IMR-90 (cell line): Measurements from ENCODE around the gene CCNE1. TPM values are rescaled to one million over a fixed set of nuclear protein-coding genes. Genes with fewer than 3 reads are reported as not detected.
A peak's percentile ranks its signal among the peaks of the same experiment; 100 is the strongest.

Experiments used
- ATAC-seq: fragments of 200-7000 bp; cut with Tn5 transposase; 2 replicates; pipeline ENCODE4 v1.9.1; 2020; ENCODE audit warnings: low read depth, mild to moderate bottlenecking, moderate library complexity
- Bru-seq: library from RNA; stranded (reverse); fragments of 400-500 nt; gene quantifications from one replicate; lab custom pipeline; 2021; lab: Mats Ljungman, UMichigan
- BruChase-seq, 2 experiments: library from RNA; stranded (reverse); fragments of 400-500 nt; gene quantifications; one replicate each; lab custom pipeline; 2021; lab: Mats Ljungman, UMichigan
- BruUV-seq: library from RNA; stranded (reverse); fragments of 400-500 nt; replicated peaks from 2 replicates; lab custom pipeline; 2021; lab: Mats Ljungman, UMichigan
- CTCF ChIA-PET: fragments of 300-600 bp; formaldehyde crosslinking; extraction: SDS; loops from one replicate; lab custom pipeline; 2021; ENCODE audit warnings: antibody characterized with exemption; lab: Yijun Ruan, JAX
- POLR2A ChIA-PET: fragments of 300-600 bp; sonication (Branson Sonifier 250); formaldehyde crosslinking; loops from one replicate; lab custom pipeline; 2022; ENCODE audit warnings: antibody characterized with exemption; ENCODE audit not compliant: unreplicated experiment; lab: Charles Lee
- DNase-seq: peaks from one replicate; pipeline ENCODE4 v3.0.0; 2013
- H2AFZ ChIP-seq: replicated peaks from 2 replicates; pipeline ENCODE3; 2013; ENCODE audit warnings: low read length, mild to moderate bottlenecking; ENCODE audit not compliant: poor library complexity
- H2AK5ac ChIP-seq: 2 replicates; pipeline ENCODE4 v1.6.1; 2013; ENCODE audit warnings: low read depth, low read length, inconsistent platforms
- H2AK9ac ChIP-seq: replicated peaks from 2 replicates; pipeline ENCODE3; 2013; ENCODE audit warnings: mild to moderate bottlenecking, low read depth, low read length, moderate library complexity; ENCODE audit not compliant: poor library complexity
- H2BK120ac ChIP-seq: 2 replicates; pipeline ENCODE4 v1.6.1; 2013; ENCODE audit warnings: low read depth, low read length, inconsistent platforms
- H2BK15ac ChIP-seq: 3 replicates; pipeline ENCODE4 v1.6.1; 2013; ENCODE audit warnings: low read depth, low read length, inconsistent platforms
- H2BK20ac ChIP-seq: 2 replicates; pipeline ENCODE4 v1.6.1; 2013; ENCODE audit warnings: low read depth, mild to moderate bottlenecking, inconsistent platforms, low read length, moderate library complexity
- H2BK5ac ChIP-seq: 2 replicates; pipeline ENCODE4 v1.6.1; 2013; ENCODE audit warnings: mild to moderate bottlenecking, low read depth, low read length, inconsistent platforms; ENCODE audit not compliant: poor library complexity, severe bottlenecking
- H3K14ac ChIP-seq: replicated peaks from 2 replicates; pipeline ENCODE4 v1.6.1; 2013; ENCODE audit warnings: low read depth, low read length, inconsistent platforms
- H3K18ac ChIP-seq: 2 replicates; pipeline ENCODE4 v1.6.1; 2013; ENCODE audit warnings: low read depth, low read length, control low read depth
- H3K23ac ChIP-seq: 2 replicates; pipeline ENCODE4 v1.6.1; 2013; ENCODE audit warnings: low read depth, low read length, inconsistent platforms
- H3K27ac ChIP-seq: 2 replicates; pipeline ENCODE4 v1.5.1; 2013; ENCODE audit warnings: mild to moderate bottlenecking, control low read depth, low read length; ENCODE audit not compliant: insufficient read depth
- H3K27me3 ChIP-seq: 2 replicates; pipeline ENCODE4 v1.6.1; 2013; ENCODE audit warnings: low read length; ENCODE audit not compliant: control insufficient read depth, insufficient read depth
- H3K36me3 ChIP-seq: 2 replicates; pipeline ENCODE4 v1.6.1; 2013; ENCODE audit warnings: low read length, mixed read lengths; ENCODE audit not compliant: control insufficient read depth, insufficient read depth
- H3K4ac ChIP-seq: 2 replicates; pipeline ENCODE4 v1.6.1; 2013; ENCODE audit warnings: low read depth, low read length, inconsistent platforms
- H3K4me1 ChIP-seq: 2 replicates; pipeline ENCODE4 v1.6.1; 2013; ENCODE audit warnings: low read length, mixed read lengths; ENCODE audit not compliant: control insufficient read depth, insufficient read depth
- H3K4me2 ChIP-seq: 2 replicates; pipeline ENCODE4 v1.6.1; 2013; ENCODE audit warnings: low read depth, mild to moderate bottlenecking, control low read depth, low read length, moderate library complexity
- H3K4me3 ChIP-seq: 2 replicates; pipeline ENCODE4 v1.5.1; 2013; ENCODE audit warnings: low read depth, mild to moderate bottlenecking, control low read depth, low read length, moderate library complexity; ENCODE audit not compliant: insufficient read depth
- H3K56ac ChIP-seq: 2 replicates; pipeline ENCODE4 v1.6.1; 2013; ENCODE audit warnings: low read length, inconsistent platforms; ENCODE audit not compliant: insufficient read depth; ENCODE audit errors: extremely low read depth
- H3K79me1 ChIP-seq, 2 experiments: 2 replicates each; pipeline ENCODE4 v1.6.1; 2013; ENCODE audit warnings: low read length in 2 of 2, inconsistent platforms in 1 of 2, low read depth in 1 of 2
- H3K9ac ChIP-seq: 2 replicates; pipeline ENCODE4 v1.6.1; 2013; ENCODE audit warnings: low read depth, low read length, control low read depth
- H3K9me1 ChIP-seq: 2 replicates; pipeline ENCODE4 v1.6.1; 2013; ENCODE audit warnings: low read length, inconsistent platforms; ENCODE audit not compliant: insufficient read depth
- H3K9me3 ChIP-seq: 2 replicates; pipeline ENCODE4 v1.6.1; 2013; ENCODE audit warnings: low read length; ENCODE audit not compliant: control insufficient read depth, insufficient read depth
- H4K20me1 ChIP-seq: 2 replicates; pipeline ENCODE4 v1.6.1; 2013; ENCODE audit warnings: low read length, inconsistent platforms; ENCODE audit not compliant: insufficient read depth
- H4K5ac ChIP-seq: 2 replicates; pipeline ENCODE4 v1.6.1; 2013; ENCODE audit warnings: mild to moderate bottlenecking, low read depth, low read length, control low read depth
- H4K8ac ChIP-seq, 2 experiments: 2 replicates each; pipeline ENCODE4 v1.6.1; 2013; ENCODE audit warnings: low read depth in 2 of 2, low read length in 2 of 2, control low read depth in 1 of 2, inconsistent platforms in 1 of 2
- H4K91ac ChIP-seq: 2 replicates; pipeline ENCODE4 v1.6.1; 2013; ENCODE audit warnings: low read depth, low read length, inconsistent platforms; ENCODE audit not compliant: insufficient read depth
- BHLHE40 ChIP-seq: fragments of 150-350 bp; IDR thresholded peaks from 2 replicates; pipeline ENCODE4 v1.6.1; 2016; ENCODE audit warnings: mild to moderate bottlenecking, low read depth, low read length
- MAZ ChIP-seq: IDR thresholded peaks from 2 replicates; pipeline ENCODE4 v1.6.1; 2012; ENCODE audit warnings: low read depth, mild to moderate bottlenecking, low read length, improper control_type of control experiment, moderate library complexity, borderline replicate concordance
- MXI1 ChIP-seq: IDR thresholded peaks from 2 replicates; pipeline ENCODE4 v1.6.1; 2012; ENCODE audit warnings: low read depth, mild to moderate bottlenecking, low read length, moderate library complexity, borderline replicate concordance
- USF2 ChIP-seq: fragments of 150-350 bp; IDR thresholded peaks from 2 replicates; pipeline ENCODE4 v1.6.1; 2017; ENCODE audit warnings: mild to moderate bottlenecking, antibody characterized with exemption, low read length, low read depth
- WGBS, 2 experiments: methylation state at CpG; one replicate each; pipeline versions ENCODE4 v1.1.5 to v1.1.7; 2013; ENCODE audit warnings: missing lambda C conversion rate in 2 of 2; ENCODE audit not compliant: insufficient read length in 1 of 2; ENCODE audit errors: extremely low coverage in 2 of 2; 5-methylcytosine and 5-hydroxymethylcytosine counted together
- dilution Hi-C: fragments of 300-500 bp; cut with HindIII; formaldehyde crosslinking; loops from one replicate; pipeline ENCODE4 v1.14.3; 2018; ENCODE audit warnings: low sequenced_read_pairs; ENCODE audit not compliant: unreplicated experiment
- in situ Hi-C: fragments of 300-500 bp; cut with MboI; formaldehyde crosslinking; loops from 3 replicates; pipeline ENCODE4 v1.14.3; 2019; ENCODE audit warnings: low sequenced_read_pairs, inconsistent platforms, mixed read lengths
- intact Hi-C: fragments of 100-400 bp; cut with micrococcal nuclease; formaldehyde crosslinking; loops from 2 replicates; pipeline ENCODE4 v1.10.0; 2022
- long read RNA-seq: library from polyadenylated mRNA; unstranded; transcript quantifications from one replicate; pipeline ENCODE4 v2.0.0, GENCODE V29; 2021; ENCODE audit not compliant: unreplicated experiment
- polyA plus RNA-seq, 3 experiments: library from polyadenylated mRNA; depleted of rRNA; stranded (reverse); fragments of >200 nt; gene quantifications; 2 replicates each; pipeline ENCODE4 v1.2.3, GENCODE V29; 2012; ENCODE audit warnings: low replicate concordance in 1 of 3
- total RNA-seq: library from RNA; depleted of rRNA; stranded (reverse); fragments of >200 nt; gene quantifications from 2 replicates; pipeline ENCODE4 v1.2.3, GENCODE V29; 2012; rRNA removed

Gene CCNE1
- 6.8 and 11.4 TPM in 2 replicates for total RNA-seq
- polyA plus RNA-seq (2012; rRNA removed) = 7.0 and 7.4 TPM in 2 replicates
- 2.8 and 3.4 TPM in 2 replicates for polyA plus RNA-seq (2012; cell fraction: cytosol; rRNA removed)
- polyA plus RNA-seq (2012; cell fraction: nucleus; rRNA removed; ENCODE audit: low replicate concordance) = 5.9 and 12.5 TPM in 2 replicates
- Bru-seq, nascent RNA = percentile 38 among the genes with signal in this experiment
- BruChase-seq, experiment 1, labeled RNA remaining after a 6-hour chase = percentile 32 among the genes with signal in this experiment
- BruChase-seq, experiment 2, labeled RNA remaining after a 2-hour chase = percentile 38 among the genes with signal in this experiment
- long read RNA-seq, transcript CCNE1-201 (12 exons, 2,043 nt) = major isoform, 7 of 9 reads
- long read RNA-seq, partial matches to known transcripts = 0 of 9 reads
- long read RNA-seq, other reads (novel, unspliced or antisense) = 2 of 9 reads

DNA sequence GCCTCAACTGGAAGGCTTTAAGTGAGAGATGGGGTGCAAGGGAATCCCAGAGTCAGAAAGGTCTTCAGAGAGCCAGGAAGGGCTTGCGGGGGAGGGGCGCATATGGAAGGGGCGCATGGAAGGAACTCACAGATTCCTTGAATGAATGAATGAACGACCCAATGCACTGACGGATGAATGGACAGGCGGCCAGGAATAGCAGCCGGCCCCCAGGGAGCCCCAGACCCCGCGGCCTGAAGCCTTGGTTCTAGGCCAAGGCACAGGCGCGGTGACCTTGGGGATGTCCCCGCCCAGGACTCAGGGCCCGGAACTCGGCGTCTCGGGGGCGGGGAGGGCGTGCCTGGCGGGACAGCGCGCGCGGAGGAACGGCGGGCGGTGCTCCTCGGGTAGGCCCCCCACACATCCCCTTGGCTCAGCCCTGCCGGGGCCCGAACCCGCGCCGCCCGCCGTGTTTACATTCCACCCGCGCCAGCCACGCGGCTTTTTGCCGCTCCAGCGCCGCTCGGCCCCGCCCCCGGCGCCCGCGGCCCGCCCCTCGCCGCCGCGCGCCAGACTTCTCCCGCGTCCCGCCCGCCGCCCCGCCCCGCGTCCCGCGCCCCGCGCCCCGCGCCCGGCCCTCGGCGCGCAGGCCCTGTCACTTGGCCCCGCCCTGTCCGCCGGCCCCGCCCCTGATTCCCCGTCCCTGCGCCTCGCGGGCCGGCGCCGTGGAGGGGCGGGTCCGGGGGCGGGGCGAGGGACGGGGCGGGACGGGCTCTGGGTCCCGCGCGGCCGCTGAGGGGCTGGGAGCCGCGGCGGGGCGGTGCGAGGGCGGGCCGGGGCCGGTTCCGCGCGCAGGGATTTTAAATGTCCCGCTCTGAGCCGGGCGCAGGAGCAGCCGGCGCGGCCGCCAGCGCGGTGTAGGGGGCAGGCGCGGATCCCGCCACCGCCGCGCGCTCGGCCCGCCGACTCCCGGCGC, at the start of gene CCNE1:
CCNE1 (plus strand) TSS at position 867 of the 955 bp plus-strand sequence. CDS start 565 bp downstream, outside the sequence.
- H2AFZ ChIP-seq = peak within 1 kb of the TSS; percentile 99
- BruUV-seq = no TSS peak
- H3K9me3 ChIP-seq = no peaks in the 10 kb centered on the region
- peak within 1 kb of the TSS; percentile 50; the same call in 1 of the 2 replicates for H3K9ac ChIP-seq
- no peak within 1 kb of the TSS for H2BK20ac ChIP-seq
- no peaks in the 10 kb centered on the region for H3K36me3 ChIP-seq
- no peak within 1 kb of the TSS for H3K56ac ChIP-seq
- H4K5ac ChIP-seq = no peak within 1 kb of the TSS
- no peaks in the 10 kb centered on the region for H3K79me1 ChIP-seq
- H2AK5ac ChIP-seq = no peak within 1 kb of the TSS
- no peak within 1 kb of the TSS for H3K4ac ChIP-seq
- no peaks in the 10 kb centered on the region; the same call in 1 of the 2 replicates for H3K9me1 ChIP-seq
- H3K27me3 ChIP-seq = no peaks in the 10 kb centered on the region
- CTCF ChIA-PET = no interaction called here
- in situ Hi-C loops = loop anchor here (5.0 kb wide), 1 partner anchor 36 kb away; no protein-coding TSS in a partner anchor
- H3K18ac ChIP-seq = no peak within 1 kb of the TSS
- H3K14ac ChIP-seq = no peak within 1 kb of the TSS
- dilution Hi-C loops = no loop called here
- DNase-seq (peak; percentile 74), ATAC-seq (peak; percentile 98)
- H3K4me1 ChIP-seq = no peaks in the 10 kb centered on the region
- no peak within 1 kb of the TSS for H3K23ac ChIP-seq
- peak within 1 kb of the TSS; percentile 92 for H2AK9ac ChIP-seq
- 27% methylated on average over 7 of the region's 125 CpGs; no CpG with 5 or more reads in 1 of the 2 experiments for WGBS, 2 experiments
- H4K20me1 ChIP-seq = no peaks in the 10 kb centered on the region
- TF ChIP-seq BHLHE40 (no peak), MAZ (0 out of 2 replicates have a peak, but pooled peaks have one; percentile 57), MXI1 (no peak; the same call in 1 of the 2 replicates), USF2 (no peak)
- intact Hi-C loops = loop anchor here (2.0 kb wide), 1 partner anchor 33 kb away; no protein-coding TSS in a partner anchor
- peak within 1 kb of the TSS; percentile 77 for H3K4me3 ChIP-seq
- H4K8ac ChIP-seq = peak within 1 kb of the TSS in 1 of 2 experiments; percentile 21; a peak in 1 of 4 replicates
- no peak within 1 kb of the TSS for H2BK120ac ChIP-seq
- H3K27ac ChIP-seq = no peak within 1 kb of the TSS; the same call in 1 of the 2 replicates
- no peak within 1 kb of the TSS for H2BK5ac ChIP-seq
- H2BK15ac ChIP-seq = no peak within 1 kb of the TSS
- no peak within 1 kb of the TSS for H4K91ac ChIP-seq
- POLR2A ChIA-PET = no interaction called here
- peak within 1 kb of the TSS; percentile 85 for H3K4me2 ChIP-seq
